Naive thymus-derived CD8-positive, alpha-beta T cell (primary cell): Measurements from ENCODE around the gene MED8. TPM values are rescaled to one million over a fixed set of nuclear protein-coding genes. Genes with fewer than 3 reads are reported as not detected.
"Not testable (repeated sequence)": the region's sequence is repeated elsewhere in the genome, so short reads cannot be mapped to it uniquely, and the experiment has no call there.

ENCODE experiments used
- ATAC-seq, 2 donors: fragments of 150-1000 bp; cut with Tn5 transposase in 1 of 2; sonication (Bioruptor Pico), chemical (Tn5 transposase) in 1 of 2; 1 replicate in 1 of 2; 2 replicates in 1 of 2; pipeline ENCODE4 v1.10.0; 2021; ENCODE audit warnings: mild to moderate bottlenecking in 2 of 2, moderate library complexity in 2 of 2
- POLR2A ChIA-PET: fragments of 350-600 bp; sonication (Branson Sonifier 250); formaldehyde crosslinking; loops from one replicate; lab custom pipeline; 2021; ENCODE audit warnings: antibody characterized with exemption; lab: Charles Lee
- DNase-seq, 10 donors: peaks; one replicate each; pipeline versions ENCODE4 v3.0.0 to v3.0.0-alpha.2; 2020 to 2022
- H3K27ac Mint-ChIP-seq, 10 donors: one replicate each; pipeline ENCODE4 v1.8.0; 2020 to 2022; ENCODE audit warnings: mild to moderate bottlenecking in 10 of 10, mixed read lengths in 10 of 10, moderate library complexity in 4 of 10, inconsistent platforms in 1 of 10
- H3K27me3 Mint-ChIP-seq, 5 donors: one replicate each; pipeline ENCODE4 v1.8.0; 2021 to 2022; ENCODE audit warnings: mixed read lengths in 5 of 5
- H3K36me3 Mint-ChIP-seq, 3 donors: one replicate each; pipeline ENCODE4 v1.8.0; 2020 to 2022; ENCODE audit warnings: mixed read lengths in 3 of 3, mild to moderate bottlenecking in 2 of 3, inconsistent platforms in 1 of 3
- H3K4me1 Mint-ChIP-seq, 4 donors: one replicate each; pipeline ENCODE4 v1.8.0; 2021 to 2022; ENCODE audit warnings: mixed read lengths in 4 of 4
- H3K4me3 Mint-ChIP-seq, 10 donors: one replicate each; pipeline ENCODE4 v1.8.0; 2020 to 2022; ENCODE audit warnings: mild to moderate bottlenecking in 10 of 10, mixed read lengths in 10 of 10, moderate library complexity in 6 of 10, inconsistent platforms in 1 of 10
- H3K9me3 Mint-ChIP-seq, 9 donors: one replicate each; pipeline ENCODE4 v1.8.0; 2020 to 2022; ENCODE audit warnings: mixed read lengths in 9 of 9, mild to moderate bottlenecking in 3 of 9, inconsistent platforms in 1 of 9, moderate library complexity in 1 of 9
- polyA plus RNA-seq, 3 donors: library from polyadenylated mRNA; unstranded; fragments of 300-500 nt; fragmentation: Illumina TruSeq; gene quantifications; one replicate each; pipeline ENCODE4 v1.2.3, GENCODE V29; 2021
- total RNA-seq, 8 experiments: library from RNA in 2 of 8; stranded (reverse) in 2 of 8; gene quantifications; one replicate each; pipeline ENCODE4 v1.2.3 and lab custom pipeline; 2021 to 2026

The MED8 gene
- total and polyA plus RNA-seq, 5 experiments from 2014 or later = 16.8 to 34.7 (median 29.8) TPM

GRCh38 chr1:43373066-43373940 lies 16.3 kb downstream of the MED8 start:
- Mint-ChIP-seq H3K4me3 (no peak overlapping the region), H3K4me1 (peaks cover 11 to 28% (median 18%) of the 10 kb centered on the region in 4 donors), H3K27me3 (no peaks in the 10 kb centered on the region), H3K27ac (no peak overlapping the region), H3K9me3 (no peaks in the 10 kb centered on the region), H3K36me3 (peaks cover 0 to 3% (median 3%) of the 10 kb centered on the region in 3 donors)
- no peak for ATAC-seq
- DNase-seq = no peak
- POLR2A ChIA-PET = no interaction called here

DNA sequence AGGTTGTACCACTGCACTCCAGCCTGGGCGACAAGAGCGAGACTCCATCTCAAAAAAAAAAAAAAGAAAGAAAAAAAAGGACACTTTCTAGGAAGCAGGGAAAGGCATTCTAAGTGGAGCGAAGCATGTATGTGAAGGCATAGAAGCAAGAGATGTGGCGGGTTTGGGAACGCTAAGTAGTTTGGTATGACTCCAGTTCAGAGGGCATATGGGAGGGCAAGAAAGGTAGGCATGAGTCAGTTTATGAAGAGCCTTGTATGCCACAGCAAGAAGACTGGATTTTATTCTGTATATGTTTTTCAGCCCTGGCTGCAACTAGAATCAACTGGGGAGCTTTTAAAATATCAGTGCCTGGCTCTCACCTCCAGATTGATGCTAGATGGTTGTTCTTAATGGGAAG lies 17.4 kb downstream of the MED8 start:
- H3K36me3 Mint-ChIP-seq = peaks cover 0 to 3% (median 3%) of the 10 kb centered on the region in 3 donors
- ATAC-seq = no peak
- peaks cover 14 to 31% (median 23%) of the 10 kb centered on the region in 4 donors for H3K4me1 Mint-ChIP-seq

GRCh38 chr1:43370564-43370963 lies 19.0 kb downstream of the MED8 start:
- H3K9me3 Mint-ChIP-seq = no peaks in the 10 kb centered on the region
- ATAC-seq = no peak
- peak overlapping the region in 5 of 10 donors; percentile 3 to 61 (median 20) for H3K4me3 Mint-ChIP-seq
- no peak for DNase-seq
- POLR2A ChIA-PET = interaction anchor here (0.6 to 1.0 kb wide), 2 partner anchors 10 to 18 kb away, joined by 3 to 5 read pairs; no protein-coding TSS in a partner anchor
- H3K36me3 Mint-ChIP-seq = peaks cover 0 to 7% (median 0%) of the 10 kb centered on the region in 3 donors
- H3K27me3 Mint-ChIP-seq = no peaks in the 10 kb centered on the region
- peak overlapping the region in 6 of 10 donors; percentile 6 to 87 (median 52) for H3K27ac Mint-ChIP-seq
- peaks cover 23 to 42% (median 37%) of the 10 kb centered on the region in 4 donors for H3K4me1 Mint-ChIP-seq

More for the DNA sequence above, 17.4 kb downstream of the MED8 start:
- DNase-seq = no peak
- POLR2A ChIA-PET = no interaction called here
- Mint-ChIP-seq H3K4me3 (no peak overlapping the region), H3K9me3 (no peaks in the 10 kb centered on the region), H3K27me3 (no peaks in the 10 kb centered on the region), H3K27ac (no peak overlapping the region)

DNA sequence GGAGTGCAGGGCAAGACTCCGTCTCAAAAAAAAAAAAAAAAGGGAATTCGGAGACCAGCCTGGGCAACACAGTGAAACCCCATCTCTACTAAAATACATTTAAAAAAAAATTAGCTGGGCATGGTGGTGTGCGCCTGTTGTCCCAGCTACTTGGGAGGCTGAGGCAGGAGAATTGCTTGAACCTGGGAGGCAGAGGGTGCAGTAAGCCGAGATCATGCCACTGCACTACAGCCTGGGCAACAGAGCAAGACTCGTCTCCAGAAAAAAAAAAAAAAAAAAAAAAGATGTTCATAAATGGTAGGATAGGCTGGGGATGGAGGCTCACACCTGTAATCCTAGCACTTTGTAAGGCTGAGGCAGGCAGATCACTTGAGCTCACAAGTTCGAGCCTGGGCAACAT lies 19.8 kb downstream of the MED8 start:
- POLR2A ChIA-PET = interaction anchor here (0.6 to 1.0 kb wide), 2 partner anchors 9 to 19 kb away, joined by 3 to 5 read pairs; no protein-coding TSS in a partner anchor
- not testable (repeated sequence) for H3K9me3 Mint-ChIP-seq, ATAC-seq, DNase-seq, H3K27me3 Mint-ChIP-seq
- peak overlapping the region in 4 of 10 donors; percentile 8 to 62 (median 31) for H3K4me3 Mint-ChIP-seq
- H3K27ac Mint-ChIP-seq = peak overlapping the region in 2 of 10 donors; percentile 39 to 81
- H3K36me3 Mint-ChIP-seq = peaks cover 0 to 11% (median 0%) of the 10 kb centered on the region in 3 donors
- H3K4me1 Mint-ChIP-seq = peaks cover 26 to 46% (median 43%) of the 10 kb centered on the region in 4 donors

GRCh38 chr1:43368646-43369020 lies 21.0 kb downstream of the MED8 start:
- no peak for ATAC-seq

GRCh38 chr1:43367904-43368645 lies 21.5 kb downstream of the MED8 start, which contains the start of gene ELOVL1:
TSS of gene ELOVL1 (minus strand) at chr1:43368011. CDS start at chr1:43365609, 2,402 bp downstream.
- Mint-ChIP-seq H3K27me3 (no peaks in the 10 kb centered on the region), H3K4me1 (peaks cover 29 to 47% (median 43%) of the 10 kb centered on the region in 4 donors), H3K9me3 (no peaks in the 10 kb centered on the region), H3K27ac (peak within 1 kb of the TSS; percentile 89 to 98 (median 95)), H3K4me3 (peak within 1 kb of the TSS; percentile 86 to 99 (median 92)), H3K36me3 (peaks cover 0 to 28% (median 8%) of the 10 kb centered on the region in 3 donors)
- ATAC-seq = peak; percentile 74 to 77
- peak; percentile 46 to 87 (median 72) for DNase-seq
- POLR2A ChIA-PET = interaction anchor here (0.7 to 2.0 kb wide), 12 partner anchors 7 to 339 kb away, joined by 3 to 20 read pairs (median 4); partner anchors contain the start of genes CDC20, CFAP57, EBNA1BP2 and KDM4A

More at GRCh38 chr1:43368646-43369020, 21.0 kb downstream of the MED8 start:
- Mint-ChIP-seq H3K4me1 (peaks cover 29 to 47% (median 43%) of the 10 kb centered on the region in 4 donors), H3K36me3 (peaks cover 0 to 23% (median 8%) of the 10 kb centered on the region in 3 donors), H3K4me3 (peak overlapping the region; percentile 86 to 99 (median 92)), H3K27ac (peak overlapping the region; percentile 86 to 98 (median 92)), H3K9me3 (no peaks in the 10 kb centered on the region), H3K27me3 (no peaks in the 10 kb centered on the region)
- no peak for DNase-seq
- POLR2A ChIA-PET = interaction anchor here (0.7 to 2.0 kb wide), 10 partner anchors 9 to 338 kb away, joined by 3 to 20 read pairs (median 4); partner anchors contain the start of genes CDC20, CFAP57, EBNA1BP2 and KDM4A

DNA sequence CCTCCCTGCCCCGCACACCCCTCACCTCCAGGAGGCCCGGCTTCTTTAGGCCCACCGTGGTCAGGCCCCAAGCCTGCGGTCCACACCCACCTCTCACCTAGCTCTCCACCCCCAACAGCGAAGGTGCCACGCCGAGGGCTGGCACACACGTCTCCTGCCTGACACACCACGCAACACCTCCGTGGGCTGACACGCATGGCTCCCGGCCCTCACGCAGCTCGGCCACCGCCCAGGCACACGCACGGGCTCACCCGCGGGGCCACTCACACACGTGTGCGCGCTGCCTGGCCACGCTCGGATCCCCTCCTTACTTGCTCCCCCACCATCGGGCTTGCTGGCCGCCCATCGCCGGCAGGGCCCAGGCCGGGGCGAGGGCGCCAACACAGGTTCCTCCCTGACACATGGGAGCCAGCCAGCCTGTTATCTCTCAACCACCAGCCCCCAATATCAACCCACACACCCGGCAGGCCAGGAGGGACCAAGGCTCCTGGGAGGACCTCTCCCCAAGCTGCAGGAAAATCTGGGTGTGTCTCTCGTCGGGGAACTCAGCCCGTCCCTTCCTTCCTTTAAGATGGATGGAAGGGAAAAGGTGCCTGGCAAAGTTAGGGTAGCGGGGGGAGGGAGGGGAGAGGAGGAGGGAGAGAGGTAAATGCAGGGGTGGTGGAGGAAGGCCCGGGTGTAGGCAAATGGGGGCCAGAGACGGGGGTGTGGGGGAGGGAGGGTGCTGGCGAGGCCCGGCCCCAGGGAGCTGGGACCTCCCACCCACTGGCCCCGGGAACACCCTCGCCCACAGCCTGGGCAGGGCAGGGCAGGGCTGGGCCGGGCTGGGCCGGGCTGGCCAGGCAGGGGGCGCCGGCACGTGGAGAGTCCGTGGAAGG lies 22.3 kb downstream of the MED8 start:
- peak; percentile 43 to 48 for ATAC-seq
- Mint-ChIP-seq H3K27ac (peak overlapping the region; percentile 81 to 97 (median 92)), H3K4me1 (peaks cover 29 to 47% (median 43%) of the 10 kb centered on the region in 4 donors), H3K36me3 (peaks cover 0 to 35% (median 8%) of the 10 kb centered on the region in 3 donors), H3K27me3 (no peaks in the 10 kb centered on the region), H3K4me3 (peak overlapping the region; percentile 82 to 97 (median 89)), H3K9me3 (no peaks in the 10 kb centered on the region)
- POLR2A ChIA-PET = interaction anchor here (0.6 to 2.0 kb wide), 10 partner anchors 8 to 140 kb away, joined by 3 to 20 read pairs (median 4); partner anchors contain the start of genes CDC20, HYI, MED8 and SZT2
- DNase-seq = peak in 6 of 10 donors; percentile 13 to 66 (median 43)

DNA sequence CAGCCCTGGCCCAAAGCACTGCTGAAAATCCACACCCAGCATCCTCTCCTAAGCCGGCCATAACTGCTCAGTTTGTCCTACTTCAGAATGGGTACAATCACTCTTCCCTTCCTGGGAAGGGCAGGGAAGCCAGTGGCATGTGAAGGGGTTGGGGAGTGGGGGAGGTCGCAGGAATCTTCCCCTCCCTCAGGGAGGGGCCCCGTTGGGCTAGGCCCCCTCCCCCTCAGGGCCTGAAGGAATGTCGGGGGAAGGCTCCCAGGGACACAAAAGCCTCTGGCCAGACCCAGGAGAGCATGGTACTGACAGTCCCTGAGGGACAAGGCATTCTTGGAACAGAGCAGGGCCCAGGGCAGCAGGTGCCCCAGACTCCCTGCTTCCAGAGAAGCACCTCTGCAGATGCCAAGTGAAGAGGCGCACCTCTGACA lies 23.0 kb downstream of the MED8 start:
- Mint-ChIP-seq H3K27ac (peak overlapping the region; percentile 81 to 97 (median 92)), H3K36me3 (peaks cover 0 to 41% (median 8%) of the 10 kb centered on the region in 3 donors), H3K4me3 (peak overlapping the region; percentile 82 to 97 (median 89)), H3K9me3 (no peaks in the 10 kb centered on the region), H3K27me3 (no peaks in the 10 kb centered on the region), H3K4me1 (peaks cover 29 to 47% (median 43%) of the 10 kb centered on the region in 4 donors)
- ATAC-seq = no peak
- POLR2A ChIA-PET = interaction anchor here (0.9 to 1.6 kb wide), 5 partner anchors 9 to 140 kb away, joined by 3 to 6 read pairs (median 4); partner anchors contain the start of gene HYI
- DNase-seq = peak in 1 of 10 donors; percentile 60

DNA sequence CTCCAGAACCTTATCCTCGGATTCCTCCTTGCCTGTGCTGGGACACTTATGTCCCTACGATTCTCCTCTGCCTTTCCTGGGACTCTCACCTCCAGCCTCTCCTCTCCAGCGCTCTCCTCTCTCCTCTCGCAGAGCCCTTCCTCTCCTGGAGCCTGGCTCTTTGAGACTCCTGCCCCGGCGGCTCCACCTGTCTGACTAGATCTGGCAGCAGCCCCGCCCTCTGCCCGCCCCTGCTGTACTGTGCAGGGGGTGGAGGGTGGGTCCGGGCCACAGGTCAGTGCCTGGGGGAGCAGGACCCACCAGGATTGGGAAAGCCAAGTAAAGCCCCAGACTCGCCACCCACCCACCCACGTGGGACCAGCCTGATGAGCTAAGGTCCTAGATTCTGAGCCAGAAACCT lies 23.4 kb downstream of the MED8 start:
- H3K9me3 Mint-ChIP-seq = no peaks in the 10 kb centered on the region
- peaks cover 0 to 45% (median 8%) of the 10 kb centered on the region in 3 donors for H3K36me3 Mint-ChIP-seq
- no peaks in the 10 kb centered on the region for H3K27me3 Mint-ChIP-seq
- peaks cover 29 to 44% (median 42%) of the 10 kb centered on the region in 4 donors for H3K4me1 Mint-ChIP-seq
- POLR2A ChIA-PET = interaction anchor here (0.6 to 1.6 kb wide), 2 partner anchors 9 to 33 kb away, joined by 6 read pairs; no protein-coding TSS in a partner anchor
- peak overlapping the region; percentile 51 to 96 (median 81) for H3K27ac Mint-ChIP-seq
- ATAC-seq = no peak
- no peak for DNase-seq
- H3K4me3 Mint-ChIP-seq = peak overlapping the region; percentile 29 to 97 (median 88)

DNA sequence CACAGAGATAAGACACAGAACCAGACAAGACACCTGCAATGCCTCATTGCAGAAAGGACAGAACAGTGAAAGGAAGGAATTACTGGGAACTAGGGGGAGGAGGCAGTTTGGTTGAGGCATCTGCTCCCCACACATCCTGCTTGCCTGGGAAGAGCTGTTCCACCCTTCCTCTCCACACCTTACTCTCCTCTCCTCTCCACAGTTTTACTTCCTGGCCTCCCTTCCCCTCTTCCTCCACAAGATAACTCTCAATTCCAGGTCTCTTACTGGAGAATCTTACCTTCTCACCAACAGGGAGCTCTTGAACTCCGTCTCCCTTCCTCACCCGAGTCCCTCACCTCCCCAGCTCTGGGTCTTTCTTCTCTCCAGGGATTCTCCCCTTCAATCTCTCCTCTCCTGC lies 23.9 kb downstream of the MED8 start:
- H3K36me3 Mint-ChIP-seq = peaks cover 0 to 45% (median 8%) of the 10 kb centered on the region in 3 donors
- POLR2A ChIA-PET = interaction anchor here (0.6 kb wide), 1 partner anchor 33 kb away, joined by 6 read pairs; no protein-coding TSS in a partner anchor
- no peak for ATAC-seq

More for the DNA sequence above, 23.9 kb downstream of the MED8 start:
- peak overlapping the region; percentile 33 to 97 (median 70) for H3K4me3 Mint-ChIP-seq
- no peaks in the 10 kb centered on the region for H3K27me3 Mint-ChIP-seq
- H3K4me1 Mint-ChIP-seq = peaks cover 29 to 44% (median 39%) of the 10 kb centered on the region in 4 donors
- H3K27ac Mint-ChIP-seq = peak overlapping the region; percentile 52 to 96 (median 91)
- DNase-seq = no peak
- H3K9me3 Mint-ChIP-seq = no peaks in the 10 kb centered on the region
